IMR-90 (cell line): Measurements from ENCODE around the gene NFASC.

Experiments used
- CEBPB ChIP-seq: IDR thresholded peaks from 2 replicates; pipeline ENCODE4 v1.6.1; 2012; ENCODE audit warnings: low read depth, low read length, improper control_type of control experiment
- POLR2A ChIP-seq: IDR thresholded peaks from 2 replicates; pipeline ENCODE4 v1.6.1; 2012; ENCODE audit warnings: mild to moderate bottlenecking, low read depth, low read length
- RAD21 ChIP-seq: IDR thresholded peaks from 2 replicates; pipeline ENCODE4 v1.6.1; 2012; ENCODE audit warnings: low read length, improper control_type of control experiment
- RCOR1 ChIP-seq: IDR thresholded peaks from 2 replicates; pipeline ENCODE4 v1.6.1; 2012; ENCODE audit warnings: mild to moderate bottlenecking, low read length, improper control_type of control experiment; ENCODE audit not compliant: insufficient replicate concordance
- SMC3 ChIP-seq: fragments of 150-350 bp; IDR thresholded peaks from 2 replicates; pipeline ENCODE4 v1.6.1; 2016; ENCODE audit warnings: low read depth, mild to moderate bottlenecking, antibody characterized with exemption, low read length, moderate library complexity
- TF ChIP-seq, protein P1 (sequence below): conservative IDR thresholded peaks from 2 replicates; pipeline ENCODE4 v1.5.1; 2012; ENCODE audit warnings: mild to moderate bottlenecking, low read depth, low read length, improper control_type of control experiment

DNA sequence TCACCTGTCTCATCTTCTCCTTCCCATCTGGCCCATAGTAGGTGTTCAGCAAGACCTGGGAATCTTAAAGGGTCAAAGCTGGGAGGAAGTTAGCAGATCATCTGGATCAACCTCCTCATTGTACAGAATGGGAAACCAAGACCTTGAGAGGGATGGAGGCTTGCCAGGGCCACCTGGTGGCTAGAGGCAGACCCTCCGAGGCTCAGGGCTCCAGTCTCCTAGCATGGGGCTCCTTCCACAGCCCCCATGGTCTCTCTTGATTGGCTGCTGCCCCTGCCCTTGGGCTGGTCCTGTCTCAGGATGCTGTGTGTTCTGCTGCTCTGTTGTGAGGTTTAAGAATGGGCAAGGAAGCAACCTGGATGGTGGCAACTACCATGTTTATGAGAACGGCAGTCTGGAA is 103.7 kb downstream of the NFASC start:
- TF ChIP-seq, protein P1, sequence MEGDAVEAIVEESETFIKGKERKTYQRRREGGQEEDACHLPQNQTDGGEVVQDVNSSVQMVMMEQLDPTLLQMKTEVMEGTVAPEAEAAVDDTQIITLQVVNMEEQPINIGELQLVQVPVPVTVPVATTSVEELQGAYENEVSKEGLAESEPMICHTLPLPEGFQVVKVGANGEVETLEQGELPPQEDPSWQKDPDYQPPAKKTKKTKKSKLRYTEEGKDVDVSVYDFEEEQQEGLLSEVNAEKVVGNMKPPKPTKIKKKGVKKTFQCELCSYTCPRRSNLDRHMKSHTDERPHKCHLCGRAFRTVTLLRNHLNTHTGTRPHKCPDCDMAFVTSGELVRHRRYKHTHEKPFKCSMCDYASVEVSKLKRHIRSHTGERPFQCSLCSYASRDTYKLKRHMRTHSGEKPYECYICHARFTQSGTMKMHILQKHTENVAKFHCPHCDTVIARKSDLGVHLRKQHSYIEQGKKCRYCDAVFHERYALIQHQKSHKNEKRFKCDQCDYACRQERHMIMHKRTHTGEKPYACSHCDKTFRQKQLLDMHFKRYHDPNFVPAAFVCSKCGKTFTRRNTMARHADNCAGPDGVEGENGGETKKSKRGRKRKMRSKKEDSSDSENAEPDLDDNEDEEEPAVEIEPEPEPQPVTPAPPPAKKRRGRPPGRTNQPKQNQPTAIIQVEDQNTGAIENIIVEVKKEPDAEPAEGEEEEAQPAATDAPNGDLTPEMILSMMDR, result no peak
- TF ChIP-seq POLR2A (no peak), SMC3 (no peak), RAD21 (no peak), RCOR1 (no peak), CEBPB (no peak)
